Keratinocyte (primary cell): ENCODE results near the gene DNAJB14. TPM values are rescaled to one million over a fixed set of nuclear protein-coding genes. Genes with fewer than 3 reads are reported as not detected.

Source experiments
- DNase-seq: peaks from one replicate; pipeline ENCODE4 v3.0.0-alpha.2; 2011; ENCODE audit warnings: low read depth, missing footprints, low spot score
- FAIRE-seq: peaks from 2 replicates; lab custom pipeline; 2011; peaks lifted over from hg19 to GRCh38; lab: Jason Lieb, UNC
- H2AFZ ChIP-seq: 2 replicates; pipeline ENCODE4 v1.6.0; 2012; ENCODE audit warnings: low read length, control low read depth, inconsistent platforms; ENCODE audit not compliant: control insufficient read depth
- H3K27ac ChIP-seq: 2 replicates; pipeline ENCODE4 v1.5.1; 2011; ENCODE audit warnings: low read length; ENCODE audit not compliant: control insufficient read depth, insufficient read depth
- H3K27me3 ChIP-seq: 3 replicates; pipeline ENCODE4 v1.6.0; 2011; ENCODE audit warnings: low read length; ENCODE audit not compliant: control insufficient read depth, insufficient read depth; ENCODE audit errors: extremely low read depth
- H3K36me3 ChIP-seq, 2 experiments: 2 replicates in 1 of 2; 3 replicates in 1 of 2; pipeline ENCODE4 v1.5.1; 2011; ENCODE audit warnings: low read length in 2 of 2, mild to moderate bottlenecking in 1 of 2; ENCODE audit not compliant: control insufficient read depth in 2 of 2, insufficient read depth in 2 of 2; ENCODE audit errors: extremely low read depth in 1 of 2
- H3K4me1 ChIP-seq: 3 replicates; pipeline ENCODE4 v1.5.1; 2011; ENCODE audit warnings: low read length; ENCODE audit not compliant: control insufficient read depth, insufficient read depth; ENCODE audit errors: extremely low read depth
- H3K4me2 ChIP-seq: 3 replicates; pipeline ENCODE4 v1.6.0; 2011; ENCODE audit warnings: low read depth, low read length; ENCODE audit not compliant: control insufficient read depth, insufficient read depth; ENCODE audit errors: extremely low read depth
- H3K4me3 ChIP-seq, 3 experiments: fragments of 200-600 bp in 1 of 3; sonication (generic) in 1 of 3; 2 replicates in 2 of 3; 3 replicates in 1 of 3; pipeline ENCODE4 v1.5.1; 2011 to 2016; ENCODE audit warnings: low read length in 3 of 3, mild to moderate bottlenecking in 3 of 3, control low read depth in 2 of 3, inconsistent platforms in 1 of 3, low read depth in 1 of 3, mixed read lengths in 1 of 3, mixed run types in 1 of 3, moderate library complexity in 1 of 3; ENCODE audit not compliant: control insufficient read depth in 2 of 3, insufficient read depth in 2 of 3; ENCODE audit errors: extremely low read depth in 1 of 3
- H3K79me2 ChIP-seq: 2 replicates; pipeline ENCODE4 v1.6.0; 2012; ENCODE audit warnings: low read length; ENCODE audit not compliant: control insufficient read depth, insufficient read depth
- H3K9ac ChIP-seq: 3 replicates; pipeline ENCODE4 v1.6.0; 2011; ENCODE audit warnings: low read length; ENCODE audit not compliant: control insufficient read depth, insufficient read depth; ENCODE audit errors: extremely low read depth
- H3K9me1 ChIP-seq: 3 replicates; pipeline ENCODE4 v1.6.0; 2011; ENCODE audit warnings: low read length; ENCODE audit not compliant: control insufficient read depth, insufficient read depth; ENCODE audit errors: extremely low read depth
- H3K9me3 ChIP-seq: 2 replicates; pipeline ENCODE4 v1.5.1; 2012; ENCODE audit warnings: low read depth, low read length; ENCODE audit not compliant: control insufficient read depth
- H4K20me1 ChIP-seq: 3 replicates; pipeline ENCODE4 v1.6.0; 2011; ENCODE audit warnings: low read length; ENCODE audit not compliant: control insufficient read depth, insufficient read depth; ENCODE audit errors: extremely low read depth
- EZH2 ChIP-seq: IDR thresholded peaks from one replicate; pipeline ENCODE4 v1.6.1; 2012; ENCODE audit warnings: inconsistent platforms, mild to moderate bottlenecking, low read length, moderate library complexity
- dilution Hi-C: fragments of 300-500 bp; cut with MboI; formaldehyde crosslinking; loops from one replicate; pipeline ENCODE4 v1.7.0; 2020; ENCODE audit warnings: low sequenced_read_pairs; ENCODE audit not compliant: extremely low pct_ligation_motif_present
- polyA plus RNA-seq, 5 experiments: library from polyadenylated mRNA; depleted of rRNA in 3 of 5; stranded (reverse) in 3 of 5; stranded (forward) in 1 of 5; unstranded in 1 of 5; fragments of >200 nt; gene quantifications; 1 replicate in 1 of 5; 2 replicates in 3 of 5; 3 replicates in 1 of 5; pipeline versions ENCODE4 v1.2.1 to v1.2.3, GENCODE V29; 2011 to 2012; ENCODE audit warnings: missing spikeins in 2 of 5, low read depth in 1 of 5, low replicate concordance in 1 of 5
- TF ChIP-seq, protein P1 (sequence below), 3 experiments: IDR thresholded peaks in 1 of 3; conservative IDR thresholded peaks in 1 of 3; optimal IDR thresholded peaks in 1 of 3; 2 replicates in 2 of 3; 3 replicates in 1 of 3; pipeline versions ENCODE3 to v1.5.1; 2011; ENCODE audit warnings: low read length in 3 of 3, mild to moderate bottlenecking in 3 of 3, moderate library complexity in 2 of 3, control low read depth in 1 of 3, inconsistent platforms in 1 of 3; ENCODE audit not compliant: insufficient read depth in 2 of 3; ENCODE audit errors: extremely low read depth in 1 of 3

The DNAJB14 gene
- polyA plus RNA-seq, 1 donor (not counting 4 experiments of a cell fraction or from before 2014, with no cell fraction given) = 17.9 TPM

DNA sequence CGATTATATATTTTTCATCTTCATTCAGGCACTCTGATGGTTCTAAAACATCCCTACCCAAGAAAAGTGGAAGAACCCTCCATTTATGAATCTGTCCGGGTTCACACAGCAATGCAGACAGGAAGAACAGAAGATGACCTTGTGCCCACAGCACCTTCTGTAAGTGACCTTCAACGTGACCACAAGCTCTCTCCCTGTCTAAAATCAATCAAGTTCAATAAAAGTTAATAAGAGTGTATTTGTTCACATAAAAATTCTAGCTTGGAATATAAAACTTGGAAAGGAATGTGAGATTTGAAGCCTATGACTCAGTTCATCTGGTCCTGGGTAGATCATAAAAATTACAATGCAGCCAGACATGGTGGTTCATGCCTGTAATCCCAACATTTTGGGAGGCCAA is 93.2 kb downstream of the DNAJB14 start:
- no peak overlapping the region for H3K4me2 ChIP-seq
- dilution Hi-C loops = no loop called here
- no peaks in the 10 kb centered on the region for H3K9me1 ChIP-seq
- no peak overlapping the region for H3K27ac ChIP-seq
- H3K9ac ChIP-seq = no peak overlapping the region
- H3K4me1 ChIP-seq = peaks cover 11% of the 10 kb centered on the region
- no peak for TF ChIP-seq EZH2
- TF ChIP-seq, protein P1, sequence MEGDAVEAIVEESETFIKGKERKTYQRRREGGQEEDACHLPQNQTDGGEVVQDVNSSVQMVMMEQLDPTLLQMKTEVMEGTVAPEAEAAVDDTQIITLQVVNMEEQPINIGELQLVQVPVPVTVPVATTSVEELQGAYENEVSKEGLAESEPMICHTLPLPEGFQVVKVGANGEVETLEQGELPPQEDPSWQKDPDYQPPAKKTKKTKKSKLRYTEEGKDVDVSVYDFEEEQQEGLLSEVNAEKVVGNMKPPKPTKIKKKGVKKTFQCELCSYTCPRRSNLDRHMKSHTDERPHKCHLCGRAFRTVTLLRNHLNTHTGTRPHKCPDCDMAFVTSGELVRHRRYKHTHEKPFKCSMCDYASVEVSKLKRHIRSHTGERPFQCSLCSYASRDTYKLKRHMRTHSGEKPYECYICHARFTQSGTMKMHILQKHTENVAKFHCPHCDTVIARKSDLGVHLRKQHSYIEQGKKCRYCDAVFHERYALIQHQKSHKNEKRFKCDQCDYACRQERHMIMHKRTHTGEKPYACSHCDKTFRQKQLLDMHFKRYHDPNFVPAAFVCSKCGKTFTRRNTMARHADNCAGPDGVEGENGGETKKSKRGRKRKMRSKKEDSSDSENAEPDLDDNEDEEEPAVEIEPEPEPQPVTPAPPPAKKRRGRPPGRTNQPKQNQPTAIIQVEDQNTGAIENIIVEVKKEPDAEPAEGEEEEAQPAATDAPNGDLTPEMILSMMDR (optimal IDR thresholded peaks at IDR 0.05 in 1 of 3, IDR thresholded peaks at IDR 0.05 in 1 of 3, conservative IDR thresholded peaks at IDR 0.05 in 1 of 3; ENCODE audit: extremely low read depth in 1 of 3, insufficient read depth in 2 of 3, low read length in 3 of 3) = no peak
- peaks cover 22 to 23% of the 10 kb centered on the region in 2 experiments for H3K36me3 ChIP-seq
- no peaks in the 10 kb centered on the region for H3K9me3 ChIP-seq
- no peaks in the 10 kb centered on the region for H3K79me2 ChIP-seq
- FAIRE-seq = no peak
- H3K4me3 ChIP-seq = no peak overlapping the region
- no peaks in the 10 kb centered on the region for H4K20me1 ChIP-seq
- DNase-seq = no peak
- H2AFZ ChIP-seq = no peak overlapping the region
- H3K27me3 ChIP-seq = no peaks in the 10 kb centered on the region

DNA sequence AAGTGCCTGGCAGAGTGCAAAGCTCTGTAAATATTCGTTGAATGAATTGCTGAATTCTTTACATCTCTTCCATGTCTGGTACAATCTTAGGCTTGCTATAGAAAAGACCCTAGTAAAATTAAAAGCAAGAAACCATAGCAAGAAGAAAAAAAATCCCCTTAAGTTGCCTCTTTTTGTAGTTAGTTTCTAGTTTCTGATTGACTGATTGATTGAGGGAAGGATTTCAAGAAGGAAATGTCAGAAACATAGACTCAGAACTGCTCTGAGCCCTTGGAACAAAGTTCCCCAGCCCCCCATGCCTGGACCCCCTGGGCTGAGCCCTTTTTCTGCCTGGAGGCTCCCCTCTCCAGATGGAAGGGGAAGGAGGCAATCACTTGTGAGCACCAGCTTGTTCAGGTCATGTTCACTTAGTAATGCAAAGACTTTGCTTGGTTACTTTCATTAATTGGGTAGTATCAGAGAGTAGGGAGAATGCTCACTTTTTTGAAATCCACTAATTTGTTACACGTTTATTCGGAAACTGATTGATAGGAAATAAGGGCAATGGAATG is 94.1 kb downstream of the DNAJB14 start:
- H3K36me3 ChIP-seq = peaks cover 21 to 25% of the 10 kb centered on the region in 2 experiments
- H3K4me2 ChIP-seq = no peak overlapping the region
- H3K4me1 ChIP-seq = peaks cover 11% of the 10 kb centered on the region
- DNase-seq (no peak), FAIRE-seq (no peak)
- H3K9me1 ChIP-seq = no peaks in the 10 kb centered on the region
- no peaks in the 10 kb centered on the region for H4K20me1 ChIP-seq
- no peak overlapping the region for H2AFZ ChIP-seq
- no peaks in the 10 kb centered on the region for H3K79me2 ChIP-seq
- H3K9ac ChIP-seq = no peak overlapping the region
- no peak overlapping the region for H3K27ac ChIP-seq
- H3K27me3 ChIP-seq = no peaks in the 10 kb centered on the region
- no peak overlapping the region for H3K4me3 ChIP-seq
- TF ChIP-seq, protein P1 (optimal IDR thresholded peaks at IDR 0.05 in 1 of 3, IDR thresholded peaks at IDR 0.05 in 1 of 3, conservative IDR thresholded peaks at IDR 0.05 in 1 of 3; ENCODE audit: extremely low read depth in 1 of 3, insufficient read depth in 2 of 3, low read length in 3 of 3) = no peak
- no peak for TF ChIP-seq EZH2
- dilution Hi-C loops = no loop called here
- H3K9me3 ChIP-seq = no peaks in the 10 kb centered on the region
